Retinal pigment epithelial cell (primary cell): ENCODE results near the gene KRT3.

ENCODE experiments used
- DNase-seq: peaks from one replicate; pipeline ENCODE4 v3.0.0-alpha.2; 2010; ENCODE audit warnings: low read depth
- H3K4me3 ChIP-seq: 2 replicates; pipeline ENCODE4 v1.5.1; 2011; ENCODE audit warnings: mild to moderate bottlenecking, low read length, control low read depth, moderate library complexity
- CTCF ChIP-seq: conservative IDR thresholded peaks from 2 replicates; pipeline ENCODE4 v1.5.1; 2011; ENCODE audit warnings: low read depth, low read length, control low read depth, inconsistent platforms

Gene KRT3

GRCh38 chr12:52748578-52748977 is 47.3 kb downstream of the KRT3 start:
- no peak for TF ChIP-seq CTCF
- DNase-seq = no peak
- no peak overlapping the region for H3K4me3 ChIP-seq

- no peak for TF ChIP-seq CTCF
- DNase-seq = no peak
- no peak overlapping the region for H3K4me3 ChIP-seq
These were observed 50.4 kb downstream of the KRT3 start for GRCh38 chr12:52745554-52745953.

- TF ChIP-seq CTCF = no peak
- no peak overlapping the region for H3K4me3 ChIP-seq
- DNase-seq = no peak
These were observed 51.3 kb downstream of the KRT3 start for GRCh38 chr12:52744493-52745156.

- H3K4me3 ChIP-seq = no peak overlapping the region
- TF ChIP-seq CTCF = no peak
- no peak for DNase-seq
These were observed 53.0 kb downstream of the KRT3 start for GRCh38 chr12:52742822-52743457.

- no peak for DNase-seq
- no peak overlapping the region for H3K4me3 ChIP-seq
- TF ChIP-seq CTCF = no peak
These were observed 53.7 kb downstream of the KRT3 start for GRCh38 chr12:52742196-52742580.

- H3K4me3 ChIP-seq = no peak overlapping the region
- DNase-seq = no peak
- TF ChIP-seq CTCF = no peak
These were observed 54.3 kb downstream of the KRT3 start for GRCh38 chr12:52741375-52742195.
